NCI-H2196 treated with DMSO at 0.1 percent for 48 hours (cell line): ENCODE measurements around the gene IQGAP1.

ENCODE experiments used
- DNase-seq: peaks from one replicate; lab custom pipeline; 2025; ENCODE audit not compliant: unreplicated experiment; lab: John Stamatoyannopoulos, UW

IQGAP1 gene

GRCh38 chr15:90529011-90529370, 140.9 kb downstream of the IQGAP1 start:
- DNase-seq, result no peak

- DNase-seq, result no peak
Measured at GRCh38 chr15:90529371-90530249, 141.6 kb downstream of the IQGAP1 start, which contains the start of gene CRTC3. Gene CRTC3, plus strand, starts transcription at chr15:90529923. Its CDS starts 149 bp downstream, at chr15:90530072.

GRCh38 chr15:90530250-90531051, 142.4 kb downstream of the IQGAP1 start:
- no peak for DNase-seq

- DNase-seq, result no peak
Measured at GRCh38 chr15:90531147-90531546, 143.1 kb downstream of the IQGAP1 start.

- no peak for DNase-seq
Measured at GRCh38 chr15:90535254-90535653, 147.2 kb downstream of the IQGAP1 start.

- no peak for DNase-seq
Measured at GRCh38 chr15:90539789-90540188, 151.7 kb downstream of the IQGAP1 start.

GRCh38 chr15:90540768-90541167, 152.7 kb downstream of the IQGAP1 start:
- DNase-seq, result no peak

- DNase-seq, result no peak
Measured at GRCh38 chr15:90545095-90545494, 157.1 kb downstream of the IQGAP1 start.

GRCh38 chr15:90547540-90547939, 159.5 kb downstream of the IQGAP1 start:
- DNase-seq, result no peak

- DNase-seq, result no peak
Measured at GRCh38 chr15:90550919-90551318, 162.9 kb downstream of the IQGAP1 start.
